ENCODE measurements around the gene ZBTB42.

The ZBTB42 gene

DNA sequence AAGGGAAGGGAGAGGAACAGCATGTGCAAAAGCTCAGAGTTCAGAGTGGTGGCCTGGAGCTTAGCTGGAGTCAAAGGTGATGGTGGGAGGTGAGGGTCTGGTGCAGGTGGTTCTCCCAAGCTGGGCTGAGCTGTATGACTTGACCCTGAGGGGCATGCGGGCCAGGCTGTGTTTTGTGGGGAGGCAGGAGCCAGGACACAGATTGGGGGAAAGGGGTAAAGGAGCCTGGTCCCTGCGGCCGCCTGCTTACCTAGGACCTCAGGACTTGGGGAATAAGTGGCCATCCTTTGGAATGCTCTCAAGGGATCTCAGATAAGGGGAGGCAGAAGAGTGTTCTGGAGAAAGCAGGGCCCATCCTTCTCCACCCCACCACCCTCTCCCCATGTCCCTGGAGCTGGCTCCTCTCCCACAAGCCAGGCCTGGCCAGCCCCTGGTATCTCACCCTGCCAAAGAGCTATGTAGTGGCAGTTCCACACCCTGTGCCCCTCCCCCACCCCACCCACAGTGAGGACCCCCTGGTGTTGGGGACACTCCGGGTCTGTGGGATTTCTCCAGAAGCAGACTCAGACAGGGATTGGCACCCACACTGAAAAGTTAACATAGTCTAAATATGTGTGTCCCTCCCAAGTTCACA lies 44.2 kb downstream of the ZBTB42 start:
- H2AFZ ChIP-seq (ENCODE audit: low read depth, low read length): no peak overlapping the region

DNA sequence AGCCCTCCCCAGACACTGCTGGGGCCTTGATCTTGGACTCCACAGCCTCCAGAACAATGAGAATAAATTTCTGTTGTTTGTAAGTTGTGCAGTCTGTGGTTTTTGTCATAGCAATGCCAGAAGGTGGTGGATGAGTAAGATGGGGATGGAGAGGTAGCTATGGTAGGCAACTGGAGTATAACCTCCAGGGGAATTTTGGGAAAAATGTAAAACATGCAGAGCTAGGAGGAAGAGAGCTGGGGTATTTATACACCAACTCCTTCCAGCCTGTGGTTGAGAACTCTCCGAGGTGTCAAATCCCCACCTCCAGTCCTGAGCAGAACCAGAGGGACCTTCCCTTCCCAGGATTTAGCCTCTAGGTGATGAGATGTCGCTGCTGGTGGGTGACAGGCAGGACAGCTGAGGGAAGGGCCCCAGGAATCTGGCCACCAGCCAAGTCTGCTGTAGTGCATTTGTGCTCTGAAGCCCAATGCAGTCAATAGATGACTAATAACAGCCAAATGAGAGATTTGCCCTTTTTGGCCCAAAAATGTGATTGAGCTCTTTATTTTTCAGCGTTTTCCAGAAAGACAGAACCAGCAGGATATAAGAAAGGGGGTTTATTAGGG lies 45.0 kb downstream of the ZBTB42 start:
- Histone ChIP-seq H3K9me3 (ENCODE audit: low read length) (no peaks in the 10 kb centered on the region), H2AFZ (ENCODE audit: low read depth, low read length) (no peak overlapping the region), H3K4me1 (ENCODE audit: insufficient read depth, low read length) (peaks cover 15% of the 10 kb centered on the region), H3K4me3 (ENCODE audit: low read length) (no peak overlapping the region), H3K27me3 (ENCODE audit: insufficient read depth, low read length) (peaks cover 48% of the 10 kb centered on the region), H3K36me3 (ENCODE audit: insufficient read depth, low read length) (no peaks in the 10 kb centered on the region)

More for the DNA sequence above, 44.2 kb downstream of the ZBTB42 start:
- Histone ChIP-seq H3K9me3 (ENCODE audit: low read length) (no peaks in the 10 kb centered on the region), H3K4me1 (ENCODE audit: insufficient read depth, low read length) (peaks cover 15% of the 10 kb centered on the region), H3K36me3 (ENCODE audit: insufficient read depth, low read length) (no peaks in the 10 kb centered on the region), H3K4me3 (ENCODE audit: low read length) (no peak overlapping the region), H3K27me3 (ENCODE audit: insufficient read depth, low read length) (peaks cover 53% of the 10 kb centered on the region)

DNA sequence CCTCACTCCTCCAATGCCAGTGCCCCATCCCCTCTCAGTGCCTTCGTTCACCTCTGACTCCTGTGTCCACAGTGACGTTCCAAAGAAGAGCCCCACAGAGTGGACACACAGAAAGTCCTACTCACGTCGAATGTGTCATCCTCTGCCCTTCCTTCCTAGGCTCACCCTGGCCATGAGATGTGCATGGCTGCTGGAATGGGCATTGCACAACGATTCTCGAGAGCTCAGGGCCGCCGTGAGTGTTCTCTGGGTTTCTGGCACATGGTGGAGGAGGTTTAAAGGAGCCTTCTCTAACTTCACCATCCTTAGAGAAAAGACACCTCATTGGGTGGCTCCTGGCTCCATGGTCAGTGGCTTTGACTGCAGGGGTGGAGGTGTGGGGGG lies 51.4 kb downstream of the ZBTB42 start:
- H2AFZ ChIP-seq (ENCODE audit: low read depth, low read length): no peak overlapping the region
- H3K4me3 ChIP-seq (ENCODE audit: low read length): no peak overlapping the region
- H3K9me3 ChIP-seq (ENCODE audit: low read length): no peaks in the 10 kb centered on the region
- H3K27me3 ChIP-seq (ENCODE audit: insufficient read depth, low read length): peaks cover 16% of the 10 kb centered on the region
- peaks cover 4% of the 10 kb centered on the region for H3K4me1 ChIP-seq (ENCODE audit: insufficient read depth, low read length)
- no peaks in the 10 kb centered on the region for H3K36me3 ChIP-seq (ENCODE audit: insufficient read depth, low read length)

Data from neuron (in vitro differentiated cells).